ENCODE results near the gene SERPINA5. TPM values are rescaled to one million over a fixed set of nuclear protein-coding genes. Genes with fewer than 3 reads are reported as not detected.

Gene SERPINA5
- total RNA-seq, 1 donor from 2014 or later = 2.4 TPM

DNA sequence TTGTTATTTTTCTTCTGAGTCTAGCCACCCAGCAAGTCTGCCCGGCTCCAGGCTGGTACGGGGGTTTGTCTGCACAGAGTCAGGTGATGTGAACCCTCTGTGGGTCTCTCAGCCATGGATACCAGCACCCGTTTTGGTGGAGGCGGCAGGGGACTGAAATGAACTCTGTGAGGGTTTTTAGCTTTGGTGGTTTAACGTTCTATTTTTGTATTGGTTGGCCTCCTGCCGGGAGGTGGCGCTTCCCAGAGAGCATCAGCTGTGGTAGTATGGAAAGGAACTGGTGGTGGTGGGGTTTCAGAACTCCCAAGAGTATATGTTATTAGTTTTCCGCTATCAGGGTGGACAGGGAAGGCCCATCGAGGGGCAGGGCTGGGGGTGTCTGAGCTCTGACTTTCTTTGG, 25.2 kb upstream of the SERPINA5 start:
- TF ChIP-seq, protein P1, sequence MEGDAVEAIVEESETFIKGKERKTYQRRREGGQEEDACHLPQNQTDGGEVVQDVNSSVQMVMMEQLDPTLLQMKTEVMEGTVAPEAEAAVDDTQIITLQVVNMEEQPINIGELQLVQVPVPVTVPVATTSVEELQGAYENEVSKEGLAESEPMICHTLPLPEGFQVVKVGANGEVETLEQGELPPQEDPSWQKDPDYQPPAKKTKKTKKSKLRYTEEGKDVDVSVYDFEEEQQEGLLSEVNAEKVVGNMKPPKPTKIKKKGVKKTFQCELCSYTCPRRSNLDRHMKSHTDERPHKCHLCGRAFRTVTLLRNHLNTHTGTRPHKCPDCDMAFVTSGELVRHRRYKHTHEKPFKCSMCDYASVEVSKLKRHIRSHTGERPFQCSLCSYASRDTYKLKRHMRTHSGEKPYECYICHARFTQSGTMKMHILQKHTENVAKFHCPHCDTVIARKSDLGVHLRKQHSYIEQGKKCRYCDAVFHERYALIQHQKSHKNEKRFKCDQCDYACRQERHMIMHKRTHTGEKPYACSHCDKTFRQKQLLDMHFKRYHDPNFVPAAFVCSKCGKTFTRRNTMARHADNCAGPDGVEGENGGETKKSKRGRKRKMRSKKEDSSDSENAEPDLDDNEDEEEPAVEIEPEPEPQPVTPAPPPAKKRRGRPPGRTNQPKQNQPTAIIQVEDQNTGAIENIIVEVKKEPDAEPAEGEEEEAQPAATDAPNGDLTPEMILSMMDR (conservative IDR thresholded peaks at IDR 0.05; ENCODE audit: low read depth, low read length) = no peak
- no peak for DNase-seq (ENCODE audit: low read depth)

DNA sequence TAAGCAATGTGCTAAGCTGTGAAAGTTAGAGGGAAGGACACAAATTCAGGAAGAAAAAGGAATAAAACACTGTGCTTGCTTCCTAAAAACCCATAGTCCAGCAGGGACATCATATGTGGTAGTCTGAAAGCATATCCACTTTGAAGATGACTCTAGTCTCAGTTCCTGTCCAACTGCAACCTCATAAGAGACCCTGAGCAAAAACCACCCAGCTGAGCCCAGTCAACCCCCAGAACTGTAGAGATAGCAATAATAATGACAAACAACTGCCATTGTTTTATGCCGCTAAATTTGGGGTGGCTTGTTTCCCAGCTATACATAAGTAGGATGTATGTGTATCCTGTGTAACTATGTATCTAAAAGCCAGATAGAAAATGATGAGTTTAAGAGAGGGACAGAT, 23.9 kb upstream of the SERPINA5 start:
- no peak for DNase-seq (ENCODE audit: low read depth)
- TF ChIP-seq, protein P1 (conservative IDR thresholded peaks at IDR 0.05; ENCODE audit: low read depth, low read length) = no peak
- H3K4me3 ChIP-seq (ENCODE audit: low read depth, low read length) = no peak overlapping the region

More for the DNA sequence above, 25.2 kb upstream of the SERPINA5 start:
- no peak overlapping the region for H3K4me3 ChIP-seq (ENCODE audit: low read depth, low read length)

DNA sequence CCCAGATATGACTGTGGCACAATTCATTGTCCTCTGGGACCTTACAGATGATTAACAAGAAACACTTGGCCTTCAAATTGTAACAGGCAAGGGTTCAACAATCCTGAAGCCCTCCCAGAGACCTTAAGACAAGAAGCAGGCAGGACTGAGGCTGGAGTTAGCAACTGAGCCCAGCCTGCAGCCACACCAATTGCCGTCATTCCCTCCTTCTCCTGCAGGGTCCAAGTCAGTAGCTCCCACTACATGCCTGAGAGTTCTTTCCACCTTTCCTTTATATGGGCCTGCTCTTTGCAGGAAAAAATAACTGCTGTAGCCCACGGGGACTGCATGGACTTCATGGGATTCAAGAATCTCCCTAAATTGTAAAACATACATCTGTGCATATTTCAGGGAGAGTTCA, 22.4 kb upstream of the SERPINA5 start:
- no peak overlapping the region for H3K4me3 ChIP-seq (ENCODE audit: low read depth, low read length)
- DNase-seq (ENCODE audit: low read depth) = no peak
- TF ChIP-seq, protein P1 (conservative IDR thresholded peaks at IDR 0.05; ENCODE audit: low read depth, low read length) = no peak

DNA sequence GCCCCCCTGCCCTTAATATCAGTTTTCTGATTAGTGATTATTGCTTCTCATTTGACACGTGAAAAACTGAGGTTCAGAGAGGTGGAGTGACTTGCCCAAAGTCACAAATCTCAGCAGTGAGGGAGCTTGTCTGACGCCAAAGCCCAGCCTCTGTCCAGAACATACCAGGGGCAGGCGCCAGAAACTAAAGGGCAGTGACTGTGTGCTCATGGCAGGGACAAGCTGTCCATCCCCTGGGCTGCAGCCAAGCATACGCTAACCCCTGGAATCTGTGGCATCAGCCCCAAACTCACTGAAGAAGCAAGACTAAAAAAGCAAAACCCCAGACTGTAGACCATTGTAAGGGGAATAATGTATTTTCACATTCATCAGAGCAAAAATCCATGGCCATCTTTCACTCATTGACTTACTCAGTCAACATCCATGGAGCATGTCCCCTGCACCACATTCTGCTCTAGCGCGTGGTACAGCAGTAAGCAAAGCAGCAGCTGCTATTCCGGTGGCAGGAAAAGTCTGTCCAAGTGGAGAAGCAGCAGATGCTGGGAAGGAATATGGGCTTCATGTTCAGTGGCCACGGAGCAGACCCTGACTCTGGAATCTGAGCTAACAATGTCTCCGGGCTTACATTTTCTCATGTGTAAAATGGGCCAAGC, 21.5 kb upstream of the SERPINA5 start:
- H3K4me3 ChIP-seq (ENCODE audit: low read depth, low read length) = no peak overlapping the region
- no peak for DNase-seq (ENCODE audit: low read depth)
- TF ChIP-seq, protein P1 (conservative IDR thresholded peaks at IDR 0.05; ENCODE audit: low read depth, low read length) = no peak

DNA sequence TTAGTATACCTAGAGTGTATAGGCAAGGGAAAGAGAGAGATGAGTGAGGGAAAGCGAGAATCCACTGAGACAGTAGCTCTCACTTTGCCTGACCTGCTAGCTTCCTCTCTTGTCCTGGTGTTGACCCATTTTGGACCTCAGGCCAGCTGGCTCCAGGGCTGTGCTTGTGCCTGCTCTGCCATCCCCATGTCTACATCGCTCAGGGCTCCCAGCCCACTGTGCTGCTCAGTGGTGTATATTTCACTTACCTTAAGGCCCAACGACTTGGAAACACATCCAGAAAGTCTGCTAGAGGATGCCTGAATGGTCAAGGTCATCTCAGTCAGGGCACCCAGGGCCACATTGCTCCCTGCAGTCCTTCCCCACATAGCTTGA, 20.9 kb upstream of the SERPINA5 start:
- no peak overlapping the region for H3K4me3 ChIP-seq (ENCODE audit: low read depth, low read length)
- no peak for DNase-seq (ENCODE audit: low read depth)
- TF ChIP-seq, protein P1 (conservative IDR thresholded peaks at IDR 0.05; ENCODE audit: low read depth, low read length) = no peak

DNA sequence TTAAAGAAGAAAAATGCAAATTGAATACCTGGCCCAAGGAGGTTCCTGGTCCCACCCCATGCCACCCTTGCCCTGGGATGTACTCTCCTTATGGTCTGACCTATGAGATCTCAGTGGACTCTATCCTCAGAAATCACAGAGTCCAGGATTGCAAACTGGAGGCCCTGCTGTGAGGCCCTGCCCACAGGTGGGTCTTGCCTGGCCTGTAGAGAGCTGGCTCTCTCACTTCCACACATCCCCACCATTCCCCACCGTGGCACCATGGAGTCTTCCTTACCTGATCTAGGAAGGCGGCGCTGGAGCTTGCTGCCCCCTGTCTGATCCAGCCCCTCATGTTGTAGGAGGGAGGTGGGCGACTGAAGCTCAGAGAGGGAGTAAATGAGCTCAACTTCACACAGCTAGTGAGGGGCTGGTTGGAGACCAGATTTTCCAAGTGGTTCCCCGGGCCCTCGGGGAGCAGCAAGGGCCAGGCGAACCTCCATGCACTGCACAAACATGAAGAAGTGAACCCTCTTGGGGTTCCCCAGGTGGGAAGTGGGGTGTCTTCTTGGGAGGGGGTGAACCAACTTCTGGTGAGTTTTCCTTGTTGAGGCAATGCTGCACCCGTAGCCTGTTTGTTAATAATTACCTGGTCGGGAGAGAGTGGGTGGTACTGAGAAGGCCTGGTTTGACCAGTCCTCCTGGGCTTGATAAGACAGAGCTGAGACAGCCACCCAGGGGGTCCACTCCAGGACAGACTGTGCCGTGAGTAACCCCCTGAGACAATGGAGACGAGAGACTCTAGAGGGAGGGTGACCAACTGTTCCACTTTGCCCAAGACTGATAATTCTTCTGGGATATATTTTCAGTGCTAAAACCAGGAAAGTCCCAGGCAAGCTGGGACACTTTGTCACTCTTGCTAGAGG, 20.2 kb upstream of the SERPINA5 start, which contains the start of gene SERPINA4:
SERPINA4 (plus strand) TSS at position 692 of the 905 bp plus-strand sequence. CDS start 2,041 bp downstream, outside the sequence.
- H3K4me3 ChIP-seq (ENCODE audit: low read depth, low read length) = no peak within 1 kb of the TSS
- TF ChIP-seq, protein P1 (conservative IDR thresholded peaks at IDR 0.05; ENCODE audit: low read depth, low read length) = no peak
- no peak for DNase-seq (ENCODE audit: low read depth)
